HG03460 (cell line): ENCODE results near the gene PRKCI.
"Not testable (repeated sequence)": the region's sequence is repeated elsewhere in the genome, so short reads cannot be mapped to it uniquely, and the experiment has no call there.

Experiments used
- ATAC-seq: cut with Tn5 transposase; IDR thresholded peaks from one replicate; pipeline ENCODE4 v1.9.1; 2021; ENCODE audit not compliant: unreplicated experiment

The PRKCI gene

DNA sequence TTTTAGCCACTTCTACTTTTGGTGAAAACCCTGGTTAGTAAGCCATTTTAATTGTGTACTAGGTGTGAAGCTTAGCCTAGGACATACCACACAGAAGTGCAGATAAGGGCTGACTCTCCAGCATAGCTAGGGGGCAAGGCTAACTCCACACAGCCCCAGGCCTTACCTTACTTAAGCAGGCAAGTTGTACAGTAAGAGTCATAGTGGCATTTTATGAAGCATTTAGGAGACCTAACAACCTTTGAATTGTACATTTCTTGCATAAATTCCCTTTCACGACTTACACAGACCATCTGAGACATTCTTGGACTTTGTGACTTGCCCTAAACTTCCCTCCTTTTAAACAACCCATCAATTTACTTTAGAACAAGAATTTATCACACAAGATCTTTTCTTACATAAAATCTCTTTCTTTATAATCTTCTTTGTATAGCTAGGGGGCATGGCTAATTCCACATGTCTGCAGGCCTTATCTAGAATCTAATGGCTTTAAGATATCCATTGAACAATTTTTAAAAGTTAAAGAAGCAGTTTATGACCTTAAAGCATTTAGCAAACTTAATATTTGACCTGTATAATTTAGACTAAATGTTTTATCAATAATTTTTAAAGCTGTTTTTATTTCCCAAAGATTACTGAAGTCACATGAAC lies 116.6 kb downstream of the PRKCI start:
- no peak for ATAC-seq

DNA sequence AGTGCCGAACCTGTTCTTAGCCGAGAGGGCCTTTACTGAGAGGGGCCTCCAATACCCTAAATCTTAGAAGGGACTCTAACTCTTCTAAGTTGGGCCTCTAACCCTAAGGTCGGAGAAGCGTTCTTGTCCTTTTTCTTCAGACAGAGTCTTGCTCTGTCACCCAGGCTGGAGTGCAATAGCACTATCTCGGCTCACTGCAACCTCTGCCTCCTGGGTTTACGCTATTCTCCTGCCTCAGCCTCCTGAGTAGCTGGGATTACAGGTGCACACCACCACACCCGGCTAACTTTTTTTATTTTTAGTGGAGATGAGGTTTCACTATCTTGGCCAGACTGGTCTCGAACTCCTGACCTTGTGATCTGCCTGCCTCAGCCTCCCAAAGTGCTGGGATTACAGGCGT lies 120.0 kb downstream of the PRKCI start:
- ATAC-seq = not testable (repeated sequence)

DNA sequence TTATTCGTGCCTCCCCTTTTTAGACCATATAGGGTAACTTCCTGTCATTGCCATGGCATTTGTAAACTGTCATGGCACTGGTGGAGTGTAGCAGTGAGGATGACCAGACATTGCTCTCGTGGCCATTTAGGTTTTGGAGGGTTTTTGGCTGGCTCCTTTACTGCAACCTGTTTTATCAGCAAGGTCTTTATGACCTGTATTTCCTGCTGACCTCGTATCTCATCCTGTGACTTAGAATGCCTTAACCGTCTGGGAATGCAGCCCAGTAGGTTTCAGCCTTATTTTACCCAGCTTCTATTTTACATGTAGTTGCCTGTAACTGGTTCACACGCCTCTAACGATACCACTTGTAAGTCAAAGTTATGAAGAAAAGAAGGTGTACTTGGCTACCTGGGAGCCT lies 121.6 kb downstream of the PRKCI start:
- not testable (repeated sequence) for ATAC-seq

DNA sequence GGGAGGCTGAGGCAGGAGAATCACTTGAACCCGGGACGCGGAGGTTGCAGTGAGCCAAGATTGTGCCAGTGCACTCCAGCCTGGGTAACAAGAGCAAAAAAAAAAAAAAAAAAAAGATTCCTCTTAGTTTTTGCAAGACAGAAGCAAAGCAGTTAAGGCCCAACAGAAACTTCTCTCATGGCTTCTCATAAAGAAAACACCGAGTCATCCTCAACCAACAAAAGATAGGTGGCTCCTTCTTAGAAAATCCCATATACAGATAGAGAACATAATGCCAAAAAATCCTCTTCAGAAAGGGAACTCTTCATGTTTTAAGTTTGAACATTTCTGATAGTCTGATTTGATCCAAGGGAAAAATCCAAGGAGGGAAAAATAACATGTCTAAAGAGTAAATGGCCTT lies 122.7 kb downstream of the PRKCI start:
- no peak for ATAC-seq

DNA sequence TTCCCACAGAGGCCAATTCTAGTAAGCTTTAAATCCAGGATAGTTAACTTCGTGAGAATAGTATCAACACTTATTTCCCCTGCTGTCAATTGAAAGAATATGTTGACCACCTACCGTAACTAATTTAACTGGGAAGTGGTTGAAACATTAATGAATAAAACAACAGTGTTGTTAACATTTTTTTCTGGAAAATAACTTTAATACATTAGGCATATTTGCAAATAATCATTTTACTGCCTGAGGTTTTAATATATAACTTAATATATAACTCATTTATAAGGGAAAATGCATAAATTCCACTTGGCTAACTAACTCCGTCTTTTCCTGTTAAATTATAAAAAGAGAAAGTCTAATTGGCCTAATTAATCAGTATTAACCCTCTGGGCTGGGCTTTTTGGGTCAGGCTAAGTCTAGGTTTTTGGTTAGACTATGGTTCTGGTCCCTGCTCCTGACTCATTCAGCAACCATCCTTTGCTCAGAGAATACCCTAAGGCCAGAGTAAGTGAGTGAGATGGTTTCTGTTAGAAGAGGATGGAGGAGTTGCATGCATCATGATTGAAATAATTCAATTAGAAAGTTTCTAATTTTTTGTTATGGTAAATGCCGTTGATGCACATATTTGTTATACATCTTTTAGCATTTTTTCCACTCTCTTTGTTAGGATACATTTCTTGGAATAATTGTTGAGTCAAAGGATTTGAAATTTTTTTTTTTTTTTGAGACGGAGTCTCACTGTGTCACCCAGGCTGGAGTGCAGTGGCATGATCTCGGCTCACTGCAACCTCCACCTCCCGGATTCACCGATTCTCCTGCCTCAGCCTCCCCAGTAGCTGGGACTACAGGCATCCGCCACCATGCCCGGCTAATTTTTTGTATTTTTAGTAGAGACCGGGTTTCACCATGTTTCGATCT lies 124.5 kb downstream of the PRKCI start:
- ATAC-seq = no peak

DNA sequence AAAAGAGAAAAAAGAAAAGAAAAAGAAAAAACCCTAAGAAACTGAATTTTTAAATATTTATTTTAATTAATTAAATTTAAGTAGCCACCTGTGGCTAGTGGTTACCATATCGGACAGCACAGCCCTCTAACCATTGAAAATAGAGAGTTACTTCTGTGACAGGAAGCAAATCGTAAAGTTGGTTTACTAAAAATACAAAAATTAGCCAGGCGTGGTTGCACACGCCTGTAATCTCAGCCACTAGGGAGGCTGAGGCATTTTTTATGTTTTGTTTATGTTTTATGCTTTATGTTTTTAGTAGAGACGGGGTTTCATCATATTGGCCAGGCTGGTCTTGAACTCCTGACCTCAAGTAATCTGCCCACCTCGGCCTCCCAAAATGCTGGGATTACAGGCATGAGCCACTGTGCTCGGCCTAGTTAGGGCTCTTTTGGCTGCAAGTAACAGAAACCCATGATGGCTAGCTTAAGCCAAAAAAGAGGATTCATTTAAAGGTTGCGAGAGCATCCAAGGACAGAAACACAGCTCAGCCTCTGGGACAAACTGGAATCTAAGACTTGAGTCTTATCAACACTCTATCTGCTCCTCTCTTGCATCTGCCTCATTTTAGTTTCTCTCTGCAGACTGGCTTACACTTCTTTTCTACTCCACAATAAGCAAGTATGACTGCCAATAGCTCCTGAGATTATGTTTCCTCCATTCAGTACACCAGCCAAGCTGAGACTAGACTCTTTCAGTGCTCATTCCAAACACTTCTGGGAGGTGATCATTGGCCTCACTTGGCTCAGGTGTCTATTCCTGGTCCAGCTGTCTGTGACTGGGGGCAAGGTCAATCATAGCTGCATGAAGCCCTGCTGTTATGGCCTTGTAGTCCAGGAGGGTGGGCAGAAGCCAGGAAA lies 128.5 kb downstream of the PRKCI start:
- peak; percentile 56 for ATAC-seq

DNA sequence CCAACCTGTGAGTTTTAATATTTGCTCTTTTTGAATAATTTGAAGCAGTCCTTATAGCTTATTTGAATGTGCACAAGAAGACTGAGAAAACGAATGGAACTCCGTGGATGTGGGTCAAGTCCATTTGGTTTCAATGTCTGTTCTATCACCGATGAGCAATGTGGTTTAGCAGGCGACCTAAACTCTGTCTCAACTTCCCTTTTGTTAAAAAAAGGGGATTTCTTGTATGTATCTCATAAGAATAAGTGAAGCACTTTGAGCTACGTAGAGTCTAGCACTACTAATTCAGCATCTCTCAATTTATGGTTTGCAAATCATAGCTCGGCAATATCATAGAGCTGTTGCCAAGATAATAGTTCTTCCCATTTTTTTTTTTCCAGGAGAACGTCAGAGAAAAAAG lies 130.7 kb downstream of the PRKCI start:
- no peak for ATAC-seq

DNA sequence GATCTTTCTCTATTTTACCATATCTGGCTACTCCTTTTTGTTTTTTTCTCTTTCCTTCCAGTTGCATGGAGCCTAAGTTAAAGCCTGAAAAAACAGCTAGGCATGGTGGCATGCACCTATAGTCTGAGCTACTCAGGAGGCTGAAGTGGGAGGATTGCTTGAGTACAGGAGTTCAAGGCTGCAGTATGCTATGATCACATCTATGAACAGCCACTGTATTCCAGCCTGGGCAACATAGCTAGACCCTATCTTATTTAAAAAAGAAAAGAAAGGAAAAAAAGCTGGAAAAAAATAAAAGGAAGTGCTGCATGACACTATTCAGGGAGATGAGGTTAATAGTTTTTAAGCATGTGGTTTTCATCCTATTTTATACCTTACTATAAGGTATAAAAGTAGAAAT lies 131.3 kb downstream of the PRKCI start:
- no peak for ATAC-seq

DNA sequence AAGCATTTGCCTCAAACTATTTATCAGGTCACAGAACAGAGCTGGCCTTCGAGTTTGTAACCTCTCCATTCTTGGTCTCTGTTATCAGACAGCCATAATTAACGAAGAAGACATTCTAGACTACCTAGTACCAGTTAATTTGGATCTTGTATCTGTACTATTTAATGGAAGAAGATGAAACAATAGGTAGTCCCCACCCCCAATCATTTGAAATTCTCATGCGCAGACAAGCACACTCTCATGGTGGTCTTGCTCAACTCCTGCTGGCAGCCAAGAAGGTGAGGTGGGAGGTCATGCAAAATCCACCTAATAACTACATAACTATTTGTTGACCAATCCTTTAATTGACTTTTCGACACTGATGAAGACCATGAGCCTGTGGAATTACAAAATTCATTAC lies 132.5 kb downstream of the PRKCI start:
- ATAC-seq = no peak
